Large intestine (tissue), 3 donors: ENCODE data around the gene TRIP12. TPM values are rescaled to one million over a fixed set of nuclear protein-coding genes. Genes with fewer than 3 reads are reported as not detected.
"Not testable (repeated sequence)": the region's sequence is repeated elsewhere in the genome, so short reads cannot be mapped to it uniquely, and the experiment has no call there.

Source experiments
- DNase-seq, 2 donors: peaks; one replicate each; pipeline versions ENCODE4 v3.0.0 to v3.0.0-alpha.2; 2013
- H3K27ac ChIP-seq: one replicate; pipeline ENCODE4 v1.5.1; 2013; ENCODE audit warnings: low read length
- H3K27me3 ChIP-seq: 2 replicates; pipeline ENCODE4 v1.6.1; 2013; ENCODE audit warnings: low read length; ENCODE audit not compliant: control insufficient read depth, insufficient read depth
- H3K36me3 ChIP-seq: 2 replicates; pipeline ENCODE4 v1.6.1; 2013; ENCODE audit warnings: low read length; ENCODE audit not compliant: control insufficient read depth, insufficient read depth
- H3K4me1 ChIP-seq: one replicate; pipeline ENCODE4 v1.6.1; 2013; ENCODE audit warnings: low read length; ENCODE audit not compliant: control insufficient read depth, insufficient read depth
- H3K4me3 ChIP-seq: one replicate; pipeline ENCODE4 v1.5.1; 2013; ENCODE audit warnings: low read length
- H3K9me3 ChIP-seq: one replicate; pipeline ENCODE4 v1.6.1; 2013; ENCODE audit warnings: mild to moderate bottlenecking, low read depth, low read length, moderate library complexity; ENCODE audit not compliant: control insufficient read depth
- WGBS: methylation state at CpG from one replicate; pipeline ENCODE4 v1.1.5; 2013; ENCODE audit warnings: low lambda C conversion rate; ENCODE audit not compliant: insufficient coverage; 5-methylcytosine and 5-hydroxymethylcytosine counted together
- polyA plus RNA-seq: library from polyadenylated mRNA; unstranded; fragments of 120-200 nt; gene quantifications from one replicate; pipeline ENCODE4 v1.2.1, GENCODE V29; 2013

The TRIP12 gene
- polyA plus RNA-seq, 1 donor: 99.3 TPM

DNA sequence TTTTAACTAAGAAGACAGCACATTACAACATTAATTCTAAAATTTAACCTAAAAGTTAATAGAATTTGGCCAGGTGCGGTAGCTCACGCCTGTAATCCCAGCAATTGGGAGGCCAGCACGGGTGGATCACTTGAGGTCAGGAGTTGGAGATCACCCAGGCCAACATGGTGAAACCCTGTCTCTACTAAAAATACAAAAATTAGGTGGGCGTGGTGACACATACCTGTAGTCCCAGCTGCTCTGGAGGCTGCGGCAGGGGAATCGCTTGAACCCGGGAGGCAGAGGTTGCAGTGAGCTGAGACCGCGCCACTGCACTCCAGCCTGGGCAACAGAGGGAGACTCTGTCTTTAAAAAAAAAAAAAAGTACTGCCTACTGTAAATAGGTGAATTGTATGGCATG is 21.3 kb downstream of the TRIP12 start:
- not testable (repeated sequence) for DNase-seq, H3K4me1 ChIP-seq, H3K9me3 ChIP-seq, H3K27ac ChIP-seq, H3K27me3 ChIP-seq, H3K4me3 ChIP-seq
- no CpG with 5 or more reads among the region's 9 CpGs for WGBS
- peaks cover 31% of the 10 kb centered on the region for H3K36me3 ChIP-seq

DNA sequence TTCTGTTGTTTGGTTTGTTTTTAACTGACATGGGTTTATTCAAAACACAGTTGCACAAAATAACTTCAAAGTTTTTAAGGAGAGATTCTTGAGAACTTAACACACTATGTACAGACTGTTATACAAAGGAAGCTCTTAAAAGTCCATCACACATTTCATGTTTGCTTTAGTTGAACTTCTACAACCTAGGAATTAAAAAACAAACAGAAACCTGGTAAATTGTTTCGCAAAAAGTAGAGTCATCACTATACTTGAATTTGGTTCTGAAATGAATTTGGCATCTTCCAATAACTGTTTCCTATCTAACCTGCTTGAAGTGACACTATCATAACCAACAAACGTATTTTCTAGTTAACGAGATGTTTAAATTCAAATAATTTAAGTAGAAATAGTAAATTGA is 21.8 kb downstream of the TRIP12 start:
- WGBS: 92% methylated on average over 2 of the region's 3 CpGs
- H3K4me1 ChIP-seq: no peaks in the 10 kb centered on the region

DNA sequence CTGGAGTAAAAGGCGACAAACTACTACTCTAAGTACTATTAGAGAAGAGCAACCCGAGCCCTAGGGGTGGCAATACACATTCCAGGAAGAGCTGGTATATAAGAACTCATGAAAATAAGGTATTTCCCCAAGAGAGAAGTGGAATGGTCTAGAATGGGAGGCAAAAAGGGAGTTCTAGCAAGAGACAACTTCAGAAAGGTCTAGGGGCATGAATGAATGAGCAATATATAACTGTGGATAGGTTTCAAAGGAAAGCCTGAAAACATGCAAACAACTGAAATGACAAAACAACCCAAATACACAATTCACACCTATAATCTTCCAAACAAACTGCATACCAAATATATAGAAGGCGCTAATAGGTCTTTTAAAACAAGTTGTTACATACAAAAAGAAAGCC is 22.2 kb downstream of the TRIP12 start:
- Histone ChIP-seq H3K27me3 (no peaks in the 10 kb centered on the region), H3K27ac (no peak overlapping the region), H3K9me3 (no peaks in the 10 kb centered on the region), H3K36me3 (peaks cover 28% of the 10 kb centered on the region), H3K4me1 (no peaks in the 10 kb centered on the region), H3K4me3 (no peak overlapping the region)
- no peak for DNase-seq
- WGBS: 100% methylated on average over 1 of the region's 3 CpGs

More for the DNA sequence above, 21.8 kb downstream of the TRIP12 start:
- H3K4me3 ChIP-seq: no peak overlapping the region
- DNase-seq: no peak
- H3K27me3 ChIP-seq: no peaks in the 10 kb centered on the region
- no peak overlapping the region for H3K27ac ChIP-seq
- peaks cover 31% of the 10 kb centered on the region for H3K36me3 ChIP-seq
- no peaks in the 10 kb centered on the region for H3K9me3 ChIP-seq

DNA sequence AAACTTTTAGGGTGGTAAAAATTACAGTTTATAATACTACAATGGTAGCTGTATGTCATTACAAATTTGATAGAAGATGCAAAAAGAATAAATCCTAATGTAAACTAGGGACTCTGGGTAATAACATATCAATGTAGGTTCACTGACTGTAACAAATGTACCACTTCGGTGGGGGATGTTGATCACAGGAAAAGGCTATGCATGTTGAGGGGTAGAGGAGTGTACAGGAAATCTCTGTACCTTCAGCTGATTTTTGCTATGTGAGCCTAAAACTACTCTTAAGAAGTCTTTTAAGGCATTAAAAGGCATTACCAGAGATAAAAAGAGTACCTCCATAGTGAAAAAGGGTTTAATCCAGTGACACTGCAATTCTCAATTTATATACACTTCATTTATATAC is 25.0 kb downstream of the TRIP12 start:
- Histone ChIP-seq H3K27ac (no peak overlapping the region), H3K4me1 (no peaks in the 10 kb centered on the region), H3K4me3 (no peak overlapping the region), H3K36me3 (peaks cover 19% of the 10 kb centered on the region), H3K27me3 (no peaks in the 10 kb centered on the region), H3K9me3 (no peaks in the 10 kb centered on the region)
- no peak for DNase-seq
- WGBS: no CpG with 5 or more reads among the region's 1 CpG

DNA sequence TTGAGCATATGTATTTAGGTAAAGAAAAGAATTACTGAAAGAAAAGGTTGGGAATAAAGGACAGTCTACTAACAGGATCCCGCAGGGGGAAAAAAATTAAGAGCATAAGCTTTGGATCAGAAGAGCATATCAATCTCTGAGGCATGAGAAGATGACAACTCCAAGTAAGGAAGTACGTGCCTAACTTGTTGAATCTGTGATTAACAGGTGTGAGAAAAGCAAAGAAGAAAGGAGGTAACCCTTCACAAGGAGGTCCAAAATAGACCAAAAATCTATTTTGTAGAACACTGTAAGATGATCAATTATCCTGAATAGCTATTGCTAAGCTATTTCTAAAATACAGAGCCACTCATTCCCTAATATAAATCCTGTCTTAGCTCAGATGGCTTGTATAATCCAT is 32.8 kb downstream of the TRIP12 start:
- no peaks in the 10 kb centered on the region for H3K27me3 ChIP-seq
- no peaks in the 10 kb centered on the region for H3K9me3 ChIP-seq
- H3K36me3 ChIP-seq: peaks cover 8% of the 10 kb centered on the region
- no peak overlapping the region for H3K4me3 ChIP-seq
- no peak overlapping the region for H3K27ac ChIP-seq
- H3K4me1 ChIP-seq: no peaks in the 10 kb centered on the region
- 100% methylated on average over 1 of the region's 2 CpGs for WGBS
- DNase-seq: no peak

DNA sequence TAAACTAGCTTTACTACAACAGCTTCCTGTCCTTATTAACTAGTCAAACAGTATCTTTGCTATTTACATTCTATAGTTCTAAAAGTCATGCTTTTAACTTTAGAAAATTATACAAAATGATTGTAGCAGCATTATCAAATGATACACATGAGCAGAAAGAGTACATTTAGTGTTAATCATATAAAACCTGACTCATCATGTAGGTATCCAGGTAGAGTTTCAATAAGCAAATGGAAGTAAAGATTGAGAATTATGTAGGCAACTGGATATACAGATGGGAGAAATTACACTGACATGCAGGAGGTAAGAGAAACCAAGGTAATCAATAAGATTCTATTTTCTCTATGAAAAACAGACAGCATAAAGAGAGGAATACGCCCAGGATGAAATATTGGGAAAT is 33.8 kb downstream of the TRIP12 start:
- Histone ChIP-seq H3K9me3 (no peaks in the 10 kb centered on the region), H3K27ac (no peak overlapping the region), H3K36me3 (peaks cover 8% of the 10 kb centered on the region), H3K4me1 (no peaks in the 10 kb centered on the region), H3K4me3 (no peak overlapping the region), H3K27me3 (no peaks in the 10 kb centered on the region)
- DNase-seq: no peak
- 100% methylated on average over 1 of the region's 1 CpG for WGBS

DNA sequence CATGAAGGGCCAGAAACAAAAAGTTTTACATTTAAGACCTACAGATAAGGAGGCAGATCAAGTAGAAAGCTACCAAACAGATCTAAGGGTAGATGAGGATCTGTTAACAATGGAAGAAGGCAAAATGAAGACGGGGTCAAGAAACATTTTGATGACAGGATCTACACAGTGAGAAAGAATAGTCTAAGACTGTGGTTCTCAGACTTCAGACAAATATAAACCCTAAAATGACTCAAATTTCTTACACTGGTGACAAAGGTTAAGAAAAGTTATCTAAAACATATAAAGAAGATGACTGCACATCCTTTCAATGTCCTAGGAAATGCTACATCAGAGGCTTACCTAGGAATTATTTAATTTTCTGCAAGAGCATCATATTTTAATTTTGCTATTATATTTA is 34.4 kb downstream of the TRIP12 start:
- no peak overlapping the region for H3K27ac ChIP-seq
- peaks cover 8% of the 10 kb centered on the region for H3K36me3 ChIP-seq
- no CpG with 5 or more reads among the region's 1 CpG for WGBS
- H3K4me3 ChIP-seq: no peak overlapping the region
- DNase-seq: no peak
- H3K9me3 ChIP-seq: no peaks in the 10 kb centered on the region
- no peaks in the 10 kb centered on the region for H3K4me1 ChIP-seq
- no peaks in the 10 kb centered on the region for H3K27me3 ChIP-seq

DNA sequence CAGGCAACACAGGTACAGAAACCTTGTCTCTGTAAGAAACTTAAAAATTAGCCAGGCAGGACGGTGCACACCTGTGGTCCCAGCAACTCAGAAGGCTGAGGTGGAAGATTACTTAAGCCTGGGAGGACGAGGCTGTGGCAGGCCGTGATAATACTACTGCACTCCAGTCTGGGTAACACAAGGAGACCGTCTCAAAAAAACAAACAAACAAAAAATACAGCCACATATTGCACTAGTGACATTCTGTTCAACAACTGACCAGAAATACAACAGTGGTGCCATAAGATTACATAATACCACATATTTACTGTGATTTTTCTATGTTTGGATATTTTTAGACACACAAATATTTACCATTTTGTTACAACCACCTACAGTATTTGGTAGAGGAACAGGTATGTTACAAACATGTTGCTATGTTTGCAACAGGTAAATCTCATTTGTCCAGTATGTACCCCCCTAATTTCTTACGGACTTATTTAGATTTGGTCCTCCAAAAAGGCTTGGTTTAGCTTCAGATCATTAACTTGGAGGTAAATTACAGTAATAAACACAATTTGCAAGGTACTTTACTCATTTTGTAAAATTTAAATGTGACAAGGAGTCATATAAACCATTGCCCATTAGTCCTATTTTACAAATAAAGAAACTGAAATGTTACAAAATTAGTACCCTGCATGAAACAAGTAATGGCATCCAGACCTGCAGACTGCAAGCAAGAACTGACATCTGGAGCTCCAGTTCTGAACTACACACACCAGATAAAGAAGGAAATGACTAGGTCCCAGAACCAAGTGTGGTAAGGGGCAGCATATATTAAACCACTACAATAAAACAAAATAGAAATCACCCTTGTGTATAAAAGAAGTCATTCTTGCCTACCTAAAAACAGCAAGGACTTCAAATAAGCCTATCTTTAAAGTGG is 36.8 kb downstream of the TRIP12 start:
- Histone ChIP-seq H3K4me1 (no peaks in the 10 kb centered on the region), H3K36me3 (peaks cover 5% of the 10 kb centered on the region), H3K27ac (no peak overlapping the region), H3K4me3 (no peak overlapping the region), H3K9me3 (no peaks in the 10 kb centered on the region), H3K27me3 (no peaks in the 10 kb centered on the region)
- DNase-seq: no peak
- 80% methylated on average over 1 of the region's 5 CpGs for WGBS

DNA sequence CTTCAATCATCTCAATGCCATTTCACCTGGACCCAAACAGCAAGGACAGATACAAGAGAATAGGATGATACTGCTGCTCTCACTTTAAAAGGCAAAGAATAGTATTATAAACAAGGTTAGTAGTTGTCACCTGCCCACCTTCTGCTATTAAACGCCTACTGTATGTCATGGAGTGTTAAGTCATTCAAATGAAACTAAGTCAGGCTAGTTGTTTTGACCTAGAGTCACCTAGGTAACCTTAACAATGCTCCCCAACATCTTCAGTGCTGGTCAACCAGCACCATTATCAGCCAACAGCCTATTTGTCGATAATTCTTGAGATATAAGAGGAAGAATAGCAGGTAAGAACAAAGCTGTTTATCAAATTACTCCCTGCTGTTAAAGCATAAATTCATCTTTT is 39.2 kb downstream of the TRIP12 start:
- Histone ChIP-seq H3K27me3 (no peaks in the 10 kb centered on the region), H3K4me1 (no peaks in the 10 kb centered on the region), H3K27ac (no peak overlapping the region), H3K4me3 (no peak overlapping the region), H3K36me3 (peaks cover 25% of the 10 kb centered on the region), H3K9me3 (no peaks in the 10 kb centered on the region)
- no peak for DNase-seq
- no CpG with 5 or more reads among the region's 2 CpGs for WGBS

DNA sequence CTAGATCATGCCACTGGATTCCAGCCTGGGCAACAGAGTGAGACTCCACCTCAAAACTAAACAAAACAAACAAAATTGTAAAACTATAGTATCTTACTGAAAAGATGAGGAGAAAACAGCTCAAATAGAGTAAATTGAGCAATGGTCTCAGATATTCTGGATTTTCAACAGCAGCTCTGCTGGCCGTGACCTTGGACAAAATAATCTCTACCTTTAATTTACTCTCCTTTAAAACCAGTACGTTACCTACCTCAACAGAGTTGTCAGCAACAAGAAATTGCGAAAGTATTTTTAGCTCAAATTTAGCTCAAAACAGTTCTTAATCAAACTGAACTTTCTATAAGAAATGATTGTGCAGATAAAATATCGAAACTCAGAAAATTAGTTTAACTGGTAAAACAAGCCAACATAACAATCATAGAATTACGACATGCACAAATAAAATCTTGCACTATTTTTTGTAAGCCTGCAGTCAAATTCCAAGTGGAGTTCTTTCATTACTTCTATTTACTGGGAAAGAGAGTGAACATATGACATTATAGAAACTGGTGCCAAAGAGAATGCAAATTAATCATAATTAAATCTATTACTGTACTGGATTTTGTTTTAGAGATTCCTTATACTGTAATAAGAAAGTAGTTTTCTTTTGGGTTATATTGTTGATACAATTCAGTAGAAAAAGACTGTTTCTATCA is 40.8 kb downstream of the TRIP12 start:
- 91% methylated on average over 4 of the region's 5 CpGs for WGBS
- Histone ChIP-seq H3K36me3 (peaks cover 36% of the 10 kb centered on the region), H3K27me3 (no peaks in the 10 kb centered on the region), H3K4me1 (no peaks in the 10 kb centered on the region), H3K4me3 (no peak overlapping the region), H3K9me3 (no peaks in the 10 kb centered on the region), H3K27ac (no peak overlapping the region)
- no peak for DNase-seq
